K562 (cell line): ENCODE measurements around the gene AMN1.
"Not testable (repeated sequence)": the region's sequence is repeated elsewhere in the genome, so short reads cannot be mapped to it uniquely, and the experiment has no call there.

ENCODE experiments used
- CEBPB ChIP-seq: fragments of 450-650 bp; IDR thresholded peaks from 2 replicates; pipeline ENCODE4 v1.6.1; 2016; ENCODE audit warnings: missing genetic modification characterization, missing compliant biosample characterization
- CTCF ChIP-seq, 3 experiments: IDR thresholded peaks in 2 of 3; conservative IDR thresholded peaks in 1 of 3; 2 replicates each; pipeline ENCODE4 v1.5.1; 2011 to 2012; ENCODE audit warnings: low read length in 3 of 3, mild to moderate bottlenecking in 3 of 3, control low read depth in 2 of 3, improper control_type of control experiment in 1 of 3, inconsistent platforms in 1 of 3, low read depth in 1 of 3, mixed read lengths in 1 of 3, moderate library complexity in 1 of 3; ENCODE audit not compliant: insufficient read depth in 2 of 3
- EZH2 ChIP-seq: IDR thresholded peaks from 2 replicates; pipeline ENCODE4 v1.6.1; 2012; ENCODE audit warnings: low read depth, mild to moderate bottlenecking, inconsistent platforms, low read length, borderline replicate concordance
- PREB ChIP-seq: sonication (generic); formaldehyde crosslinking; IDR thresholded peaks from 2 replicates; pipeline ENCODE4 v1.8.1; 2023; ENCODE audit warnings: mild to moderate bottlenecking, missing genetic modification reagents
- SMARCA4 ChIP-seq: fragments of 450-650 bp; IDR thresholded peaks from 2 replicates; pipeline ENCODE4 v1.6.1; 2016
- TAF1 ChIP-seq: IDR thresholded peaks from 2 replicates; pipeline ENCODE4 v1.6.1; 2011; ENCODE audit warnings: mild to moderate bottlenecking, low read length, moderate library complexity; ENCODE audit not compliant: insufficient read depth, control insufficient read depth, severe bottlenecking; ENCODE audit errors: extremely low read depth
- TCF7L2 ChIP-seq: fragments of 150-350 bp; IDR thresholded peaks from 2 replicates; pipeline ENCODE4 v1.6.1; 2016; ENCODE audit warnings: low read depth, mild to moderate bottlenecking, low read length, moderate library complexity
- TF ChIP-seq, protein P1 (sequence below): sonication (generic); formaldehyde crosslinking; IDR thresholded peaks from 2 replicates; pipeline ENCODE4 v1.8.1; 2022; ENCODE audit warnings: missing genetic modification reagents
- TF ChIP-seq, protein P2 (sequence below): sonication (generic); formaldehyde crosslinking; IDR thresholded peaks from 2 replicates; pipeline ENCODE4 v1.8.0; 2022; ENCODE audit warnings: mild to moderate bottlenecking, missing genetic modification reagents

DNA sequence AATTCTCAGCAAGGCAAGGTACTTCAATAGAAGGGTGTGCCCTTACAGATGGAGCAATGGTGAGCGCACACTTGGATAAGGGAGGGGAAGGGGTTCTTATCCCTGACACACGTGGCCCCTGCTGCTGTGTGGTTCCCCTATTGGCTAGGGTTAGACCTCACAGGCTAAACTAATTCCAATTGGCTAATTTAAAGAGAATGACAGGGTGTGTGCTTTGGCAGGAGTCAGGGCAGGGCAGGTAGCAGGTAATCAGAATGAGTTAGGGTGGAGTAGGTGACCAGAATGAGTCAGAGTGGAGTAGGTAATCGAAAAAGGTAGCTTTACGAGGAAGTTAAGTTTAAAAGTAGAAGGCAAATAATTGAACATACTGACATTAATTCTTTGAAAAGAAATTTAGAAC, 15.5 kb upstream of the AMN1 start:
- TF ChIP-seq TAF1; SMARCA4; EZH2; CTCF (IDR thresholded peaks at IDR 0.05 in 2 of 3, conservative IDR thresholded peaks at IDR 0.05 in 1 of 3; ENCODE audit: insufficient read depth in 2 of 3, low read depth in 1 of 3, low read length in 3 of 3); TCF7L2; PREB (CRISPR knock-in tag); CEBPB (tag): not testable (repeated sequence)
- TF ChIP-seq, protein P1, sequence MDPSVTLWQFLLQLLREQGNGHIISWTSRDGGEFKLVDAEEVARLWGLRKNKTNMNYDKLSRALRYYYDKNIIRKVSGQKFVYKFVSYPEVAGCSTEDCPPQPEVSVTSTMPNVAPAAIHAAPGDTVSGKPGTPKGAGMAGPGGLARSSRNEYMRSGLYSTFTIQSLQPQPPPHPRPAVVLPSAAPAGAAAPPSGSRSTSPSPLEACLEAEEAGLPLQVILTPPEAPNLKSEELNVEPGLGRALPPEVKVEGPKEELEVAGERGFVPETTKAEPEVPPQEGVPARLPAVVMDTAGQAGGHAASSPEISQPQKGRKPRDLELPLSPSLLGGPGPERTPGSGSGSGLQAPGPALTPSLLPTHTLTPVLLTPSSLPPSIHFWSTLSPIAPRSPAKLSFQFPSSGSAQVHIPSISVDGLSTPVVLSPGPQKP (CRISPR knock-in tag), result not testable (repeated sequence)
- TF ChIP-seq, protein P2, sequence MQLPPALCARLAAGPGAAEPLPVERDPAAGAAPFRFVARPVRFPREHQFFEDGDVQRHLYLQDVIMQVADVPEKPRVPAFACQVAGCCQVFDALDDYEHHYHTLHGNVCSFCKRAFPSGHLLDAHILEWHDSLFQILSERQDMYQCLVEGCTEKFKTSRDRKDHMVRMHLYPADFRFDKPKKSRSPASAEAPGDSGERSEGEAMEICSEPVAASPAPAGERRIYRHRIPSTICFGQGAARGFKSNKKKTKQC (CRISPR knock-in tag), result not testable (repeated sequence)
